Gastrocnemius medialis (tissue), 4 donors: ENCODE measurements around the gene TBX5. TPM values are rescaled to one million over a fixed set of nuclear protein-coding genes. Genes with fewer than 3 reads are reported as not detected.

ENCODE experiments used
- ATAC-seq, 2 donors: fragments of 150-250 bp; one replicate each; pipeline ENCODE4 v1.9.1; 2016
- DNase-seq, 2 donors: peaks; one replicate each; pipeline ENCODE4 v3.0.0-alpha.2; 2019
- H3K27ac ChIP-seq, 4 donors: fragments of 200-600 bp; sonication (generic); 1 replicate in 1 of 4; 2 replicates in 3 of 4; pipeline ENCODE4 v1.5.1; 2016 to 2018; ENCODE audit warnings: mild to moderate bottlenecking in 2 of 4, moderate library complexity in 1 of 4
- H3K27me3 ChIP-seq, 3 donors: fragments of 200-600 bp; sonication (generic) in 2 of 3; 1 replicate in 1 of 3; 2 replicates in 2 of 3; pipeline versions ENCODE4 v1.5.1 to v1.6.0; 2016 to 2019; ENCODE audit warnings: mild to moderate bottlenecking in 1 of 3, moderate library complexity in 1 of 3
- H3K36me3 ChIP-seq, 2 donors: fragments of 200-600 bp; sonication (generic) in 1 of 2; one replicate each; pipeline ENCODE4 v1.5.1; 2017 to 2018
- H3K4me1 ChIP-seq, 2 donors: fragments of 200-600 bp; sonication (generic) in 1 of 2; one replicate each; pipeline ENCODE4 v1.5.1; 2016 to 2017; ENCODE audit warnings: mild to moderate bottlenecking in 2 of 2
- H3K4me3 ChIP-seq, 4 donors: fragments of 200-600 bp; sonication (generic) in 3 of 4; 1 replicate in 1 of 4; 2 replicates in 3 of 4; pipeline ENCODE4 v1.5.1; 2016 to 2019; ENCODE audit warnings: mild to moderate bottlenecking in 2 of 4
- H3K9me3 ChIP-seq, 3 donors: fragments of 200-600 bp; sonication (generic) in 2 of 3; 1 replicate in 1 of 3; 2 replicates in 2 of 3; pipeline ENCODE4 v1.5.1; 2016 to 2019
- POLR2A ChIP-seq, 2 donors: fragments of 450-650 bp; IDR thresholded peaks; one replicate each; pipeline ENCODE4 v1.6.1; 2017; ENCODE audit warnings: antibody characterized with exemption in 2 of 2, mild to moderate bottlenecking in 2 of 2, moderate library complexity in 2 of 2
- in situ Hi-C, 4 donors: fragments of 200-750 bp; cut with MboI; loops; one replicate each; pipeline versions ENCODE4 v1.15.0 to v1.8.0; 2017; ENCODE audit warnings: low sequenced_read_pairs in 4 of 4
- intact Hi-C: fragments of 100-400 bp; cut with DNase I; formaldehyde crosslinking; loops from one replicate; pipeline ENCODE4 v1.15.1; 2023; ENCODE audit warnings: low total_unique reads
- total RNA-seq, 4 donors: library from RNA; depleted of rRNA; stranded (reverse); fragments of >200 nt; gene quantifications; one replicate each; pipeline versions ENCODE4 v1.1.0 to v1.2.3, GENCODE V29; 2016
- TF ChIP-seq, protein P1 (sequence below), 5 experiments: fragments of 450-650 bp in 3 of 5; fragments of 200-600 bp in 2 of 5; sonication (generic) in 2 of 5; IDR thresholded peaks in 4 of 5; conservative IDR thresholded peaks in 1 of 5; 1 replicate in 4 of 5; 2 replicates in 1 of 5; pipeline ENCODE4 v1.5.1; 2016 to 2019; ENCODE audit warnings: antibody characterized with exemption in 5 of 5, mild to moderate bottlenecking in 3 of 5, moderate library complexity in 3 of 5

Gene TBX5
- not detected for total RNA-seq

- H3K4me1 ChIP-seq, result peaks cover 0 to 4% of the 10 kb centered on the region in 2 donors
- H3K27me3 ChIP-seq, result peaks cover 65 to 95% (median 91%) of the 10 kb centered on the region in 3 donors
- H3K36me3 ChIP-seq, result no peaks in the 10 kb centered on the region
- TF ChIP-seq, protein P1, sequence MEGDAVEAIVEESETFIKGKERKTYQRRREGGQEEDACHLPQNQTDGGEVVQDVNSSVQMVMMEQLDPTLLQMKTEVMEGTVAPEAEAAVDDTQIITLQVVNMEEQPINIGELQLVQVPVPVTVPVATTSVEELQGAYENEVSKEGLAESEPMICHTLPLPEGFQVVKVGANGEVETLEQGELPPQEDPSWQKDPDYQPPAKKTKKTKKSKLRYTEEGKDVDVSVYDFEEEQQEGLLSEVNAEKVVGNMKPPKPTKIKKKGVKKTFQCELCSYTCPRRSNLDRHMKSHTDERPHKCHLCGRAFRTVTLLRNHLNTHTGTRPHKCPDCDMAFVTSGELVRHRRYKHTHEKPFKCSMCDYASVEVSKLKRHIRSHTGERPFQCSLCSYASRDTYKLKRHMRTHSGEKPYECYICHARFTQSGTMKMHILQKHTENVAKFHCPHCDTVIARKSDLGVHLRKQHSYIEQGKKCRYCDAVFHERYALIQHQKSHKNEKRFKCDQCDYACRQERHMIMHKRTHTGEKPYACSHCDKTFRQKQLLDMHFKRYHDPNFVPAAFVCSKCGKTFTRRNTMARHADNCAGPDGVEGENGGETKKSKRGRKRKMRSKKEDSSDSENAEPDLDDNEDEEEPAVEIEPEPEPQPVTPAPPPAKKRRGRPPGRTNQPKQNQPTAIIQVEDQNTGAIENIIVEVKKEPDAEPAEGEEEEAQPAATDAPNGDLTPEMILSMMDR (IDR thresholded peaks at IDR 0.05 in 4 of 5, conservative IDR thresholded peaks at IDR 0.05 in 1 of 5), result no peak
- TF ChIP-seq POLR2A (IDR thresholded peaks at IDR 0.05), result no peak
- in situ Hi-C loops, result no loop called here
- no peaks in the 10 kb centered on the region for H3K9me3 ChIP-seq
- DNase-seq (no peak), ATAC-seq (no peak)
- H3K27ac ChIP-seq, result no peak within 1 kb of the TSS
- intact Hi-C loops, result no loop called here
- H3K4me3 ChIP-seq, result peak within 1 kb of the TSS in 1 of 4 donors; percentile 13
Measured at GRCh38 chr12:114405519-114406271, at the start of gene TBX5. TSS of gene TBX5 (minus strand) at chr12:114406144. CDS start at chr12:114403898, 2,246 bp downstream.

DNA sequence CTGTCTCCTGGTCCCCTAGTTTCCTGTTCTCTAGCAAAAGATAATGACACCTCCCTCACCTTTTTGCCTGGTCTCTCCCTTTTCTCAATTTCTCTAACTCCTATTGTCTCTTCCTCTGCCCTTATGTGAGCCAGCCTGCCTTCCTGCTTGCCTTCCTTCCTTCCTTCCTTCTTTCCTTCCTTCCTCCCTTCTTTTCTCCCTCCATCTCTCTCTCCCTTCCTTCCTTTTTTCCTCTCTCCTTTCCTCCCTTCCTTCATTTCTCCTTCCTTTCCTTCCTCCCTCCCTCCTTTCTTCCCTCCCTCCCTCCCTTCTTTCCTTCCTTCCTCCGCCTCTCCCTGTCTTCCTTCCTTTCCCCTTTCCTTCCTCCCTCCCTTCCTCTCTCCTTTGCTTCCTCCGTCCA lies 45.7 kb upstream of the TBX5 start:
- ATAC-seq (no peak), DNase-seq (no peak)
- Histone ChIP-seq H3K4me1 (no peaks in the 10 kb centered on the region), H3K27ac (no peak overlapping the region), H3K36me3 (no peaks in the 10 kb centered on the region), H3K9me3 (no peaks in the 10 kb centered on the region), H3K4me3 (no peak overlapping the region), H3K27me3 (peaks cover 13 to 32% (median 24%) of the 10 kb centered on the region in 3 donors)
- intact Hi-C loops, result no loop called here
- in situ Hi-C loops, result no loop called here
- TF ChIP-seq, protein P1 (IDR thresholded peaks at IDR 0.05 in 4 of 5, conservative IDR thresholded peaks at IDR 0.05 in 1 of 5), result no peak
- TF ChIP-seq POLR2A (IDR thresholded peaks at IDR 0.05), result no peak

DNA sequence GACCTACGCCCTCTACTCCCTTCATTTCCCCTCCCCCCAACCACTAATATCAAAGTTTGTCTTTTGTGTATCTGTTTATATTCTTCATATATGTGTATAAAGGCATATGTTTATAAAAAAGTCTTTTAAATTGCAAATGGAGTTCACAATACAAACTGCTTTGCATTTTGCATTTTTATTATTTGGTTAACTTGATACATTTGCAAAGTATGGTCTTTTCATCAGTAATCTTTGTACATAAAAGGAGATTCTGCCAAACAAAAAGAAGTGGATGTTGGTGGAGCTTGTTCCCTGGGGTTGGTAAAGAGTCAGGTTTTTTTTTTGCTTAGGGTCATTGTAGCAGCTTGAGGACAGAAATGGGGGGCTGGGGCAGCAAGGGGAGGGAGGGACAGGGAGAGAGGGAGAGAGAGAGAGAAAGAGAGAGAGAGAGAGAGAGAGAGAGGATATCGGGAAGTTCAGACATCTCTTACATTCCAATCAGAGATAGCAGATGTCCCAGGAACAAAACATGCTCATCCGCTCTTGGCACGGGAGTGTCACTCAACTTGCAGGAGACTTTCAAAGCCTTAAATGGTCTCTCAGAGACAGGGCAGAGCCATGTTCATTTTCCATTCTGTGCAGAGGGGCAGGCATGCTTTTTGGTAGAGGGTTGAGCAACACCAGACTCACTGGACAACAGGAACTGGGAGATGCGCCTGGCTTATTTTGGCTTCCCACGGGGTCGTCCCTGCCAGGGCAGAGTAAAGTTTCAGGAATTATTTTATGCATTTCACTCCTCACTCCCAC lies 44.8 kb upstream of the TBX5 start:
- TF ChIP-seq, protein P1 (IDR thresholded peaks at IDR 0.05 in 4 of 5, conservative IDR thresholded peaks at IDR 0.05 in 1 of 5), result no peak
- TF ChIP-seq POLR2A (IDR thresholded peaks at IDR 0.05), result no peak
- in situ Hi-C loops, result no loop called here
- H3K4me3 ChIP-seq, result no peak overlapping the region
- intact Hi-C loops, result no loop called here
- peaks cover 20 to 42% (median 33%) of the 10 kb centered on the region in 3 donors for H3K27me3 ChIP-seq
- no peaks in the 10 kb centered on the region for H3K9me3 ChIP-seq
- DNase-seq, result no peak
- H3K4me1 ChIP-seq, result no peaks in the 10 kb centered on the region
- no peaks in the 10 kb centered on the region for H3K36me3 ChIP-seq
- ATAC-seq, result no peak
- H3K27ac ChIP-seq, result no peak overlapping the region

GRCh38 chr12:114450019-114450418 lies 44.1 kb upstream of the TBX5 start:
- H3K27me3 ChIP-seq, result peaks cover 27 to 43% (median 40%) of the 10 kb centered on the region in 3 donors
- TF ChIP-seq, protein P1 (IDR thresholded peaks at IDR 0.05 in 4 of 5, conservative IDR thresholded peaks at IDR 0.05 in 1 of 5), result no peak
- no peak for TF ChIP-seq POLR2A (IDR thresholded peaks at IDR 0.05)

More at GRCh38 chr12:114450019-114450418, 44.1 kb upstream of the TBX5 start:
- ATAC-seq (no peak), DNase-seq (no peak)
- in situ Hi-C loops (no loop called here), intact Hi-C loops (no loop called here)
- Histone ChIP-seq H3K4me3 (no peak overlapping the region), H3K9me3 (no peaks in the 10 kb centered on the region), H3K27ac (no peak overlapping the region), H3K36me3 (no peaks in the 10 kb centered on the region), H3K4me1 (no peaks in the 10 kb centered on the region)
